Activated CD4-positive, alpha-beta T cell treated with anti-CD3 and anti-CD28 coated beads for 36 hours (primary cell): ENCODE measurements around the gene ZNF513. TPM values are rescaled to one million over a fixed set of nuclear protein-coding genes. Genes with fewer than 3 reads are reported as not detected.
"Not testable (repeated sequence)": the region's sequence is repeated elsewhere in the genome, so short reads cannot be mapped to it uniquely, and the experiment has no call there.

Source experiments
- ATAC-seq: fragments of 200-7000 bp; cut with Tn5 transposase; one replicate; pipeline ENCODE4 v1.10.0; 2021; ENCODE audit warnings: mild to moderate bottlenecking, moderate library complexity
- CTCF ChIA-PET: fragments of 350-600 bp; sonication (Branson Sonifier 250); formaldehyde crosslinking; loops from one replicate; lab custom pipeline; 2021; ENCODE audit warnings: antibody characterized with exemption; lab: Charles Lee
- POLR2A ChIA-PET: fragments of 350-600 bp; sonication (Branson Sonifier 250); formaldehyde crosslinking; loops from one replicate; lab custom pipeline; 2021; ENCODE audit warnings: antibody characterized with exemption, inconsistent platforms; lab: Charles Lee
- DNase-seq: peaks from one replicate; pipeline ENCODE4 v3.0.0-alpha.2; 2020
- H3K27ac Mint-ChIP-seq: one replicate; pipeline ENCODE4 v1.8.0; 2021; ENCODE audit warnings: mixed read lengths
- H3K27me3 Mint-ChIP-seq: one replicate; pipeline ENCODE4 v1.8.0; 2021; ENCODE audit warnings: mixed read lengths
- H3K36me3 Mint-ChIP-seq: one replicate; pipeline ENCODE4 v1.8.0; 2021; ENCODE audit warnings: low read depth, mixed read lengths
- H3K4me1 Mint-ChIP-seq: one replicate; pipeline ENCODE4 v1.8.0; 2021; ENCODE audit warnings: mixed read lengths
- H3K4me3 Mint-ChIP-seq: one replicate; pipeline ENCODE4 v1.8.0; 2021; ENCODE audit warnings: mild to moderate bottlenecking, moderate library complexity, mixed read lengths
- H3K9me3 Mint-ChIP-seq: one replicate; pipeline ENCODE4 v1.8.0; 2021; ENCODE audit warnings: low read depth, mixed read lengths
- intact Hi-C, 2 experiments: fragments of 100-400 bp; cut with DNase I in 1 of 2; cut with micrococcal nuclease in 1 of 2; formaldehyde crosslinking; loops; one replicate each; pipeline versions ENCODE4 v1.14.2 to v1.15.1; 2022 to 2024; cut with DNase I, micrococcal nuclease
- total RNA-seq, 2 experiments: library from RNA; stranded (reverse); gene quantifications; one replicate each; pipeline ENCODE4 v1.2.3, GENCODE V29; 2021

Gene ZNF513
- total RNA-seq, 2 experiments from 2014 or later, result 7.7 to 10.5 TPM

- Mint-ChIP-seq H3K4me1 (peaks cover 51% of the 10 kb centered on the region), H3K9me3 (no peaks in the 10 kb centered on the region), H3K27me3 (no peaks in the 10 kb centered on the region), H3K36me3 (peaks cover 24% of the 10 kb centered on the region), H3K4me3 (peak overlapping the region; percentile 28), H3K27ac (no peak overlapping the region)
- intact Hi-C loops, result no loop called here
- no peak for DNase-seq
- no peak for ATAC-seq
- CTCF ChIA-PET, result interaction anchor here (0.7 to 1.1 kb wide), 4 partner anchors 15 to 231 kb away, joined by 3 to 4 read pairs (median 4); partner anchors contain the start of genes ABHD1 and MPV17
- POLR2A ChIA-PET, result no interaction called here
Observed at GRCh38 chr2:27354597-27354927, 26.0 kb downstream of the ZNF513 start.

GRCh38 chr2:27353762-27354596, 26.6 kb downstream of the ZNF513 start:
- DNase-seq, result no peak
- peaks cover 26% of the 10 kb centered on the region for H3K36me3 Mint-ChIP-seq
- ChIA-PET POLR2A (no interaction called here), CTCF (interaction anchor here (0.6 to 1.1 kb wide), 6 partner anchors 16 to 330 kb away, joined by 3 to 4 read pairs (median 4); partner anchors contain the start of genes ABHD1 and MPV17)
- H3K4me3 Mint-ChIP-seq, result peak overlapping the region; percentile 28
- intact Hi-C loops, result no loop called here
- ATAC-seq, result no peak
- H3K9me3 Mint-ChIP-seq, result no peaks in the 10 kb centered on the region
- H3K4me1 Mint-ChIP-seq, result peaks cover 53% of the 10 kb centered on the region
- H3K27ac Mint-ChIP-seq, result peak overlapping the region; percentile 31
- H3K27me3 Mint-ChIP-seq, result no peaks in the 10 kb centered on the region

- DNase-seq, H3K27me3 Mint-ChIP-seq, H3K9me3 Mint-ChIP-seq, ATAC-seq, H3K27ac Mint-ChIP-seq, H3K4me3 Mint-ChIP-seq, POLR2A ChIA-PET, intact Hi-C loops: not testable (repeated sequence)
- Mint-ChIP-seq H3K36me3 (peaks cover 25% of the 10 kb centered on the region), H3K4me1 (peaks cover 50% of the 10 kb centered on the region)
- CTCF ChIA-PET, result interaction anchor here (0.6 to 1.1 kb wide), 3 partner anchors 20 to 330 kb away, joined by 3 to 4 read pairs (median 3); partner anchors contain the start of gene ABHD1
Observed at GRCh38 chr2:27353386-27353761, 27.2 kb downstream of the ZNF513 start.

- H3K27ac Mint-ChIP-seq, result peak overlapping the region; percentile 51
- H3K27me3 Mint-ChIP-seq, result no peaks in the 10 kb centered on the region
- peak overlapping the region; percentile 13 for H3K4me3 Mint-ChIP-seq
- POLR2A ChIA-PET, result interaction anchor here (1.0 kb wide), 1 partner anchor 28 kb away, joined by 3 read pairs; no protein-coding TSS in a partner anchor
- DNase-seq (peak; percentile 19), ATAC-seq (peak; percentile 24)
- peaks cover 20% of the 10 kb centered on the region for H3K36me3 Mint-ChIP-seq
- CTCF ChIA-PET, result interaction anchor here (0.6 to 1.2 kb wide), 10 partner anchors 12 to 301 kb away, joined by 3 to 4 read pairs (median 3); no protein-coding TSS in a partner anchor
- no peaks in the 10 kb centered on the region for H3K9me3 Mint-ChIP-seq
- peaks cover 44% of the 10 kb centered on the region for H3K4me1 Mint-ChIP-seq
- intact Hi-C loops, result no loop called here
Observed at GRCh38 chr2:27351802-27352598, 28.5 kb downstream of the ZNF513 start.

- Mint-ChIP-seq H3K9me3 (no peaks in the 10 kb centered on the region), H3K36me3 (peaks cover 16% of the 10 kb centered on the region), H3K4me1 (peaks cover 40% of the 10 kb centered on the region), H3K4me3 (no peak overlapping the region), H3K27me3 (no peaks in the 10 kb centered on the region), H3K27ac (no peak overlapping the region)
- CTCF ChIA-PET, result interaction anchor here (0.6 to 1.1 kb wide), 3 partner anchors 27 to 288 kb away, joined by 3 read pairs; partner anchors contain the start of gene MPV17
- POLR2A ChIA-PET, result no interaction called here
- no peak for DNase-seq
- ATAC-seq, result no peak
- intact Hi-C loops, result no loop called here
Observed at GRCh38 chr2:27350106-27350693, 30.3 kb downstream of the ZNF513 start.

- ChIA-PET POLR2A (no interaction called here), CTCF (no interaction called here)
- H3K9me3 Mint-ChIP-seq, result no peaks in the 10 kb centered on the region
Observed at GRCh38 chr2:27347641-27348040, 32.9 kb downstream of the ZNF513 start.

GRCh38 chr2:27336173-27336572, 44.4 kb downstream of the ZNF513 start:
- POLR2A ChIA-PET, result no interaction called here
- no peaks in the 10 kb centered on the region for H3K9me3 Mint-ChIP-seq
- no peaks in the 10 kb centered on the region for H3K27me3 Mint-ChIP-seq
- CTCF ChIA-PET, result interaction anchor here (0.6 to 0.9 kb wide), 2 partner anchors 149 to 611 kb away, joined by 3 read pairs; no protein-coding TSS in a partner anchor
- ATAC-seq (no peak), DNase-seq (no peak)
- H3K4me3 Mint-ChIP-seq, result no peak overlapping the region
- intact Hi-C loops, result no loop called here
- no peaks in the 10 kb centered on the region for H3K4me1 Mint-ChIP-seq
- H3K27ac Mint-ChIP-seq, result no peak overlapping the region
- peaks cover 39% of the 10 kb centered on the region for H3K36me3 Mint-ChIP-seq

More at GRCh38 chr2:27347641-27348040, 32.9 kb downstream of the ZNF513 start:
- H3K36me3 Mint-ChIP-seq, result peaks cover 23% of the 10 kb centered on the region
- H3K27me3 Mint-ChIP-seq, result no peaks in the 10 kb centered on the region
- H3K4me3 Mint-ChIP-seq, result no peak overlapping the region
- peaks cover 22% of the 10 kb centered on the region for H3K4me1 Mint-ChIP-seq
- DNase-seq (no peak), ATAC-seq (no peak)
- intact Hi-C loops, result no loop called here
- no peak overlapping the region for H3K27ac Mint-ChIP-seq

GRCh38 chr2:27335311-27335710, 45.2 kb downstream of the ZNF513 start:
- Mint-ChIP-seq H3K4me1 (no peaks in the 10 kb centered on the region), H3K27ac (peak overlapping the region; percentile 17), H3K4me3 (no peak overlapping the region), H3K36me3 (peaks cover 37% of the 10 kb centered on the region), H3K9me3 (no peaks in the 10 kb centered on the region), H3K27me3 (no peaks in the 10 kb centered on the region)
- intact Hi-C loops, result no loop called here
- ChIA-PET POLR2A (interaction anchor here (0.5 kb wide), 1 partner anchor 56 kb away, joined by 4 read pairs; no protein-coding TSS in a partner anchor), CTCF (no interaction called here)
- ATAC-seq (no peak), DNase-seq (no peak)

Other genes with a start within 250 kb of the ZNF513 start
- 10 to 100 TPM; 59.7 to 59.9 TPM for gene PREB, start 246.1 kb downstream of the ZNF513 start, total RNA-seq
- gene PRR30, start 241.3 kb downstream of the ZNF513 start, total RNA-seq, result not detected
- under 1 TPM in 1 of 2 experiments, not detected in 1; 0.02 TPM for gene TCF23, start 231.7 kb downstream of the ZNF513 start, total RNA-seq
- gene ATRAID, start 168.7 kb downstream of the ZNF513 start, total RNA-seq, result 10 to 100 TPM; 69.9 to 83.4 TPM
- 10 to 100 TPM; 27.3 to 34.9 TPM for gene SLC5A6, start 168.5 kb downstream of the ZNF513 start, total RNA-seq
- 100 to 1,000 TPM; 107 to 147 TPM for gene CAD, start 163.4 kb downstream of the ZNF513 start, total RNA-seq
- under 1 TPM; 0.53 to 0.86 TPM for gene SLC30A3, start 117.7 kb downstream of the ZNF513 start, total RNA-seq
- gene DNAJC5G, start 105.3 kb downstream of the ZNF513 start, total RNA-seq, result not detected
- gene TRIM54, start 98.3 kb downstream of the ZNF513 start, total RNA-seq, result under 1 TPM; 0.09 to 0.11 TPM
- gene UCN, start 72.3 kb downstream of the ZNF513 start, total RNA-seq, result 1 to 10 TPM; 1.4 to 1.5 TPM
- gene MPV17, start 57.6 kb downstream of the ZNF513 start, total RNA-seq, result 100 to 1,000 TPM in 1 of 2 experiments, 10 to 100 TPM in 1; 93.4 to 103 TPM
- gene GTF3C2, start 24.0 kb downstream of the ZNF513 start, total RNA-seq, result 10 to 100 TPM; 60.3 to 70.2 TPM
- gene EIF2B4, start 10.4 kb downstream of the ZNF513 start, total RNA-seq, result 10 to 100 TPM; 31.0 to 39.2 TPM
- 10 to 100 TPM; 63.9 to 82.1 TPM for gene SNX17, start 10.1 kb downstream of the ZNF513 start, total RNA-seq
- 100 to 1,000 TPM; 115 to 121 TPM for gene PPM1G, start 28.9 kb upstream of the ZNF513 start, total RNA-seq
- gene NRBP1, start 47.9 kb upstream of the ZNF513 start, total RNA-seq, result 10 to 100 TPM; 74.3 to 74.4 TPM
- gene KRTCAP3, start 61.6 kb upstream of the ZNF513 start, total RNA-seq, result 1 to 10 TPM; 4.7 to 5.9 TPM
- gene IFT172, start 109.0 kb upstream of the ZNF513 start, total RNA-seq, result 1 to 10 TPM; 8.7 TPM
- gene FNDC4, start 114.5 kb upstream of the ZNF513 start, total RNA-seq, result not detected
- not detected for gene GCKR, start 116.1 kb upstream of the ZNF513 start, total RNA-seq
- gene ZNF512, start 202.3 kb upstream of the ZNF513 start, total RNA-seq, result 10 to 100 TPM; 31.8 to 34.5 TPM
- gene CCDC121, start 248.3 kb upstream of the ZNF513 start, total RNA-seq, result under 1 TPM; 0.11 to 0.44 TPM
- 10 to 100 TPM; 45.6 to 63.9 TPM for gene GPN1, start 248.3 kb upstream of the ZNF513 start, total RNA-seq